HG02852 (cell line): ENCODE results near the gene ZBTB20.

Experiments used
- ATAC-seq: cut with Tn5 transposase; IDR thresholded peaks from one replicate; pipeline ENCODE4 v1.9.1; 2021; ENCODE audit warnings: mild to moderate bottlenecking, moderate library complexity; ENCODE audit not compliant: unreplicated experiment

Gene ZBTB20

DNA sequence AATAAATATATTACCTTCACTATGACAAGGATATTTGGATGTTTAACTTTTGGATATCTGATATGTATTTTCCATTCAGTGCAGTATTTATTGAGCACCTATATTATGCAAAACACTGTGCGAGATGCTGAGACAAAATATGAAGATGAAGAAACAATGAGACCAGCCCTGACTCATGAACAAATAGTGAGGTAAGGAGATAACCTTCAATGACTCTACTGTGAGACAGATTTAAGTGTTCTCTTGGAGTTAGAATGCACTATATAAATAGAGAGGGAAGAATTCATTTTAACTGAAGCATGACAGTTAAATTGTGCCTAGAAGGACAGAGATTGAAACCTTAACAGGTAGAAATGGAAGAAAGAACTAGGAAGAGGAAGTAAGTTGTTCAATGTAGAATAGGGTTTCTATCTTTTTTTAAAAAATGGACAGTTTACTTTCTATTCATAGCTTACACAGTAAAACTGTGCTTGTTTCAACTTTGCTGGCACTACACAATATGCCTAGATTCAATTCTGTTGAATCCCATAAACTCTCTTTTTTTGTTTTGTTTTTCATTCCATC is 124.2 kb downstream of the ZBTB20 start:
- peak; percentile 63 for ATAC-seq

DNA sequence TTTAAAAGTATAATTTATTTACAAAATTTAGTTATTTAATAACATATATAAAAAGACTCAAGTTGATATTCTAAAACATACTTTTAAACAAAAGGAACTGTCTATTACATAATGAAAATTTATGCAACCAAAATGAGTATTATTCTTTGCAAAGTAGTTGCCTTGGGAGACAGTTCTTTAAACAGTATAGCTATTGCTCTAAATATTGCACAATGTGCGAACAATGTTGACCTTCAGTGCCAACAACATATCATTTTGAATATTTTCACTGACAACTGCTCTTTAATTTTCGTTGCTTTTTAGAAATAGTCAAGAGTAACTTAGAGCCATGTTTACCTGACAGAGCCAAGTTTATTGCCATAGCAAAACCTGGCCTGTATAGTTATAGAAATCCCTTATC is 124.9 kb downstream of the ZBTB20 start:
- no peak for ATAC-seq

DNA sequence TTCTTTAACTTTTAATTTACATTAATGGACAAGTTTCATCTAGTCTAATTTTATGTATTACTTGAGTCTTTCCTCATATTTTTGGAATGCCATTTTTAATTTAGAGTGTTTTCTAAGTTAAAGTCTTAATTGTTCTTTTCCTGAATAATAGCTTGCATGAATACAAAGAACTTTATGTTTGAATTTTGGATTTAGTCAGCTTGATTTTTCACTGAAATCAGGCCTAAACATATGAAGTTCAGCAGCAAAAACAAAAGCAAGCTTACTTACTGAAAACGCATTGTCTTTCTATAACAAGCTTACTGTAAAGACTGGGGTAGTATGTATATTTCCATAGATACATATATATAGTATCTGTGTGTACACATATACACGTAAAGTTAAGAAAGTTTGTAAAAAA is 126.0 kb downstream of the ZBTB20 start:
- ATAC-seq, result no peak

DNA sequence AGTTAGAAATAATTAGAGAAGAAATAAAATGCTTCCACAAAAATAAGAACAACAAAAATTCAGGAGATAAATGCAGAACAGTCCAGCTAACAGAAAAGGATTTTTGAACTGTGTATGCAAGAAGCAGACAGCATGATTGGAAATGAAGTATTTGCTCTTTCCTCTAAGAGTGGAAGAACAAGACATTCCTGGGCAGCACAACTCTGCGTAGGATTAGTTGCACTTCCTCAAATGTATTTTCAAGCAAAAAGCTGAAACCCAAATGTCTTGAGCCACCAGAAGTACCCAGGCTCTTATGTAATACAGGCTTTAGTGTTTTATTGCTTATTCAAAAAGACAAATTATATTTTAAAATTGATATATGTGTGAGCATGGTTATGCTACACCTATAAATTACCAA is 127.2 kb downstream of the ZBTB20 start:
- peak; percentile 54 for ATAC-seq

DNA sequence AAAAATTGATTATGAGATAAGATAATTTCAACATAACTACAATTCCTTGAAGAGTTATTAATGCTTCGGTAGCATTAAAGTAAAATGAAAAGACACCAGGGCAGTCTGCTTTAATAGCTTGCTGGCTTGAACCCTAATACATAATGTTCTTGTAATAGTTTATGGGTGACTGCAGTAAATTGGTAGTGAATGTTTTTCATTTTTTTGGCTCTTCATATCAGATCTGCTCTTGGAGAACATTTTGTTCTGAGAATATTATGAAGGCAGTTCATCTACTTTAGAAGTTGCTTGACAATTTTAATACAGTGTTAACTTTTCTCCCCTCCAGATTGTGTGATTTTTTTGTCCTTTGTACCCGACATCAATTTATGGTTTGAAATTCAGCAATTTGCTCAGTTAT is 128.4 kb downstream of the ZBTB20 start:
- ATAC-seq, result no peak

DNA sequence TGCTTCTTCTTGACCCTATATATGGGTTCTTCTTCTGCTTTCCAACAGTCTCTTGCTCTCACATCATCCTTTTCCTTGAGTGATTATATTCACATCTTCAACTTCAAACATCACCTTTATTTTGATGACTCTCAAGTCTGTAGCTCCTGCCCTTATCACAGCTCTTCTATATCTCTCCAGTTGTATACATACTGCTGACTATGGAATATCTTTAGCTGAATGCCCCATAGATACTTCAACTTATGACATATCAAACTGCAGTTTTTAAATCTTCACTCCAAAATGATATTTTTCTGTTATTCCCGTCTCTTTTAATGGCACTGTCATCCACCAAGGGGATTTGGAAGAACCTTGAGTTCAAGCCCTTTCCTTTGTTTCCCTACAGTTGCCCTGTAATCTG is 139.1 kb downstream of the ZBTB20 start:
- no peak for ATAC-seq

DNA sequence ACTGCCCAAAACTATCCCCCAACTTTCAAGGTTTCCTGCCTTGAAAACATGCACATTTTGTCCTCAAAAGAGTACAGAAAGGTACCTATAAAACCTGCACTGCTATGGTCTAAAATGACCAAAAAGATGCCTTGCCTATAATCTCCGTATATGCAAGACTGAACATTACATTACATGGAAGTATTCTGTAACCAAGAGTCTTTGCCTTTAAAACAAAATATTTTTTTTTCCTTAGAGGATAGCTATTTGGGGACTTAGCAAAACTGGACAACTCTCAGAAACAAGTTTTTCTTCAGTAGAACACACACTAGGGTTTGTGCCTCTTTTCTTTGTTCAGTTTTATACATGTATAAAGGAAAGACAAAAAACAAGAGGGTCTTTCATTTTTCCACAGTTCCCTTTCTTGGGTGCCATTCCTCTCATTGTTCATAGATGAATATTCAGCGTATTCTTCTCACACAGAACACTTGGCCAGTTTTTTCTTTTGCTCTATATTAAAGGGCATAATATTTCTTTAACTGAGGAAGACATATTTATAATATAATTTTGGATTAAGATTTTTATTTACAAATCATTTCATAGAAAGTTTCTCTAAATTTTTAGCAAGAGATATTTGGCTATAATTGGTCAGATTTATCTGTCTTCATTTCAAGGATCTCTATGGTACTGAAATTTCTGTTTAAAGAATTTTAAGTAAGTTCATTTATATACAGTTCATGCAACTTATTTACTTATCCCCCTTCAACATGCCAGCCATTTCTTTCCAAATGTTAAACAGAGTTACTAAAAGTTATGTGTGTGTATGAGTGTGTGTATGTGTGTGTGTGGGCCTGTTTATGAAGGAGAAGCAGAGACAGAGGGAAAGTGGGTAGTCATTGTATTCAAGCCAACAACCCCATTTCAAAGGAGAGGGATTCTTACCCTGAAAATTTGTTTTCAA is 142.6 kb downstream of the ZBTB20 start:
- no peak for ATAC-seq

DNA sequence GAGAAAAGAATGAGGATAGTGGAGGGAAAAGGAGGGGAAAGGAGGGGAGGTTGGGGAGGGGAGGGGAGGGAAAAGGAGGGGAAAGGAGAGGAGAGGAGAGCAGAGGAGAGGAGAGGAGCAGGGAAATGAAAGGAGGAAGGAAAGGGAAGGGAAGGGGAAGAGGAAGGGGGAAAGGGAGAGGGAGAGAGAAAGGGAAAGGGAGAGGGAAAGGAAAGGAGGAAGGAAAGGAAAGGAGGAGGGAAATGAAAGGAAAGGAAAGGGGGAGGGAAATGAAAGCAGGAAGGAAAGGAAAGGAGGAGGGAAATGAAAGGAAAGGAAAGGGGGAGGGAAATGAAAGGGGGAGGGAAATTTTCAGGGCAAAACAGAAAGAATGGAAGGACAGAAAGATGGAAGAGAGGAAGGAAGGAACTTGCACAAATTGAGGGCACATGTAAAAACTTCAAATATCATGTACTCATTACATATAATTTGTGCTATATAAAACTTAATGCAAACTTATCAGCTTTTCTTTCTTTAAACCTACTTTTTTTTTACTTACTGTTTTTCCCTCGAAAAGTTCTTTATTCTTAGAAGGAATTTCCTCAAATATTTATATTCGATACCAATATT is 148.0 kb downstream of the ZBTB20 start:
- ATAC-seq, result no peak

DNA sequence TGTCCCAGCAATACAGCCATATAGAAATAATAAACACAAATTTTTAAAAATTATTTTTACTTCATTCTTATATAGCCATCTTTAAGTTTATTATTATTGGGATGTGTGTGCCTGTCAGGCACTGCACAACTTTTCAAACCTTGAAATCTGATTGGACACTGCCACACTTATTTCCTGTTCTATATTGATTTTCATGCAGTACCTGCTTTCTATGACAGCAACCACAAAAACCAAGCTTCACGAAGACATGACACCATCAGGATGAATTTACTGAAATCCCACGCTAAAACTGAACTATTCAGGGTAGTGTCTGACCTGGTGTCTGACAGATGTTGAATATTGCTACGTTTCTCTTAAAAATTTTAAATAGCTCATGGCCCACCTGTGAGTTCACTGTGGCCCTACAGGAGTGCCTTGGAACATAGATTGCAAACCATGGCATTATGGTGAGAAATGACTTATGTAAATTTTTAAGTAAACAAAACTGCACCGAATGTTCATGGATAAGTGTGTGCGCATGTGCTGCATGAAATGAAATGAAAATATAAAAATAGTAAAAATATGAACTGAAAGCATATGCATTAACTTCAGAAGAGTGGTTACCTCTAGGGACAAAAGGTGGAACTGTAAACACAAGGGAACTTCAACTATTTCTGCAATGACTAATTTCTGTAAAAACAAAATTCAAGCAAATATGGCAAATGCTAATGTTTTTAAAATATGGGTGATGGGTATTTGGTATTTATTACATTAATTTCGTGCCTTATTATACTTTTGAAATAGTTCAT is 152.3 kb downstream of the ZBTB20 start:
- no peak for ATAC-seq

DNA sequence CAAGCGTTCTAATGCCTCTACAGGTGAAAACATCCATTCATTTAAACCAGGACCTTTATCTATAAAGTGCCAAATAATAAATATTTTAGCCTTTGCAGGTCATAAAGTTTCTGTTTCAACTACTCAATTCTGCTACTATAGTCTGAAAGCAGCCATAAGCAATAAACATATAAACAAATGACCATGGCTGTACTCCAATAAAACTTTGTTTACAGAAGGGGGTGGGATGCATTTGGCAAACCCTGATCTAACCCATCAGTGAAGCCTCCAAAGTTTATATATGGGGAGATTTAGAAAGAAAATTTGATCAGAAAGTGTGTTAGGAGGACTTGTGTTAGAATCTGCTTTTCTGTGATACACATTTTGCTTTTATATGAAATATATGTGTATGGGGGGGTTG is 161.3 kb downstream of the ZBTB20 start:
- no peak for ATAC-seq

DNA sequence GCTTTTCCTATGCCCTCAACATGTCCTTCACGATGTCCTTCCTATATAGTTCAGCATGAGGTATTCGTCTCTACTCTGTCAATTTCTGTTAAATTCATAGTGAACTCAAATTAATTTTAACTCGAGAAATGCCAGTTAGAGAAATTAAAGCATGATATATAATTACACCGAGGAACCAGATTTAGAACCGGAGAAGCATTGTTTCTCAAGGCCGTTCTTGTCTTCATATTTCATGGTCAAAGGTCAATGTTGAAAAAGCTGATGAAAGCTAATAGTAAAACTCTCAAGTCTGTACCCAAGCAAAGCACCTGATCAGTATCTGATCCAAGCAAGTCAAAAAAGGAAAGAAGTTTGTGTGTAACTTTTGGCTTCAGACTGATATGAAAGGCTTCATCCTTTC is 163.8 kb downstream of the ZBTB20 start:
- no peak for ATAC-seq

DNA sequence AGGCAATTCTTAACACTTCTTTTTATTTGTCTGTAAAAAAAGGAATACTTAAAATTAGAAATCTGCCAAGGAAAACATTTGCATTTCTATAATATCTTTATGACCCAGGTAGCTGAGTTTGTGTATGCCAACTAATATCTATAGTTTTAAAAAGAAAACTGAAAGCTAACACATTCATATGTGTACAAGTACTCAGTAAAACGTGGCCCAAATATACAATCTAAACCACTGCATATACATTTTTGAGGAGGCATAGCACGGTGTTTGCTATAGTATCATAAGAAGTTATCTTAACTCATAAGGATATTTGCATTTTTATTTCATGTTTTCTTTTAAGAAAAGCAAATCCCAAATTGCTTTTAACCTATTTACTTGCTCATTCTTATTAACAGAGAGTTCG is 172.7 kb downstream of the ZBTB20 start:
- peak; percentile 97 for ATAC-seq

DNA sequence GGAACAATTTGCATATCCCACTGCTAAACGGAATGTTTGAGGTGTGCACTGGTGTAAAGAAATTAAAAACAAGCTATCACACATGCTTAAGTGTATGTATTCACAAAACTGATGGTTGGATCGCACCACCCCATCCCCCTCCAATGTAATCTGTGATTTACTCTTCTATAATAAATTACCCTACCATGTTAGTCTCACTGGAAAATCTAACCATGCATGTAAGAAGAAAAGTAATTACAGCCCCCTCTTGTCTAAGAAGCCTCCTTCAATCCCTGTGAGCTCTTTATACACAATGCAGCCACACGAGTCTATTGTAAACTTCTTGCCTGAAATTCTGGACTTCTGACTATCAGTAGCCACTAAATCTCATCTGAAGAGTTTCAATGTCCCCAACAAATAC is 173.6 kb downstream of the ZBTB20 start:
- no peak for ATAC-seq

DNA sequence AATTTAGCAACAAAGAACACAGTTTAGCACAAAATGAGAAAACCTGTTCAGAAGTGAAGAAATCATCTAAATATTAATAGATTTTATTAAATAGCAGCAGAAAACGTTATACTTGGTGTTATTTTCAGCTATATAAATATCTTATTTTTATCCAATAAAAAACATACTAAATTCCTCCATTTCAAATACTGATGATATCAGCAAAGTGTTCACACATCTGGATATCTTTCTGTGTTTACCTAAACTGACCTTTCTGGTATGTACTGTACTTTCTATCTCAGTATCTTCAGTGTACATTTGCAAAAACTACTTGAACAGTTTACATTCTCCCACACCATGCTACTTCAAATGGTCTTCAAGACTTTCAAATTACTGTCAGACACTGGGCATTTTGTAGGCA is 179.9 kb downstream of the ZBTB20 start:
- ATAC-seq, result no peak

DNA sequence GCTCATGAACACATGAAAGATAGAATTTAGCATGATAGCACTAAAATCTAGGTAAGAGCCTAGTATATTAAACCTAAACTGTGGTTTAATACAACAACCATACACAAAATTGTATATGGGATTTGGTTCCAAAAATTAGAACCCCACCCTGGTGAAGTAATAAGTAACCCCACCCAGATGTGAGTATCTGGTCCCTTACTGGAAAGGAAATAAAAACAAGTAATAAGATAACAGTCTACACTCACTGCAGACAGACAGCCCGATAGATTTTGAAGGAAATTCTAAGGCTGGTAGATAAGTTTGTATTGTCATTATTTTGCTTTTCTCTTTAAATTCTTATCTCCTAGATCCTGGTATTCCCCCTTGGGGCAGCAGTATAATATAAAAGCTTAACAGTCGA is 184.9 kb downstream of the ZBTB20 start:
- ATAC-seq, result no peak

DNA sequence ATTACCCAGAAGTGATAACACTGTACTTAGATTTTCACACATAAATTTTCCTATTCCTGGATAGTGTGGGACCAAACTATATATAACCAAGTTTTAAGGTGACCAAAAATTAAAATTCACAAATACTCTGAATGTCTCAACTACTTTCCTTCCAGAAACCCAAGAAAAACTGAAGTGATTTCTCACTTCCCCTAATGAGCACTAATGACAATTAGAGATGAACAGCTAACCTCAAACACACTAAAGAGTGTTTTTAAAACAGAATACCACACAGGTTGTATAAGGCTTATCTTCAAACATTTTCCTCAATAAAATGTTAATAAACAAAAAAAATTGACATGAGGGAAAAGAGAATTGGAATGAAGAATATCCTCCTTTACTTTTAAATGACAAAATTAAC is 188.2 kb downstream of the ZBTB20 start:
- peak; percentile 75 for ATAC-seq

DNA sequence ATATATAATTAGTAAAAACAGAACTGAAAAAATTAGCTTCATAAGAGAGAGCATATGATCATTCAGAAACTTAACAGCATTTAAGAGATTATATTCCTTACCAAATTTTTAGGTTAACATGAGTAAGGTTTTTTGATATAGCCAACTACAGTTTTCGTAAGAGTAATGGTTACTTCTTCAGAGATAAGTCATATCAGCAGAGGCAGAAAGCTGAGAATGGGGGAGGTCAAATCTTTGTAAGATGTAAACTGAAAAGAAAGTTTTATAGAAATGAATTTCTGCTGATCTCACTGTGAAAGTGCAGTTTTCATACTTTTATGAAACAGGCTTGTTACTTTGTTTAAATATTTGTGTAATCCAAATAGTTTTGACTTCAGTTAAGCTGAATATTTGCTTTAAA is 193.3 kb downstream of the ZBTB20 start:
- ATAC-seq, result no peak

DNA sequence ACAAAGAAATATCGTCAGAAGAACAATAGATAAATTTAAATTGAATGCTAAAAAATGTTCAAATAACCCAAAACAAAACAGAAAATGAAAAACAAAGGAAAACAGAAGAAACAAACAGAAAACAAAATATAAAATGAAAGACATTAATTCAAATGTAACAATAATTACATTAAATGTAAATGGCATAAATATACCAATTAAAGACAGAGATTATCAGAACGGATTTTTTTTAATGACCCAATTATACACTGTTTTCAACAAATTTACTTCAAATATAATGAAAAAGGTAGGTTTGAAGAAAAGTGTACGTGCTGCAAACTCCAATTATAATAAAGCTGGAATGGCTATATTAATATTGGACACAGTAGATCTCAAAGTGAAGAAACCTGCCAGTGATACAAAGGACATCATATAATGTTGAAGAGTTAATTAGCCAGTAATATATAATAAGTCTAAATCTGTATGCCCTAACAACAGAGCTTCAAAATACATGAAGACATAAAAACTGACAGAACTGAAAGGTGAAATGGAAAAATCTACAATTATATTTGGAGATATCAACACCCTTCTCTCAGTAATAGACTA is 193.8 kb downstream of the ZBTB20 start:
- ATAC-seq, result no peak

DNA sequence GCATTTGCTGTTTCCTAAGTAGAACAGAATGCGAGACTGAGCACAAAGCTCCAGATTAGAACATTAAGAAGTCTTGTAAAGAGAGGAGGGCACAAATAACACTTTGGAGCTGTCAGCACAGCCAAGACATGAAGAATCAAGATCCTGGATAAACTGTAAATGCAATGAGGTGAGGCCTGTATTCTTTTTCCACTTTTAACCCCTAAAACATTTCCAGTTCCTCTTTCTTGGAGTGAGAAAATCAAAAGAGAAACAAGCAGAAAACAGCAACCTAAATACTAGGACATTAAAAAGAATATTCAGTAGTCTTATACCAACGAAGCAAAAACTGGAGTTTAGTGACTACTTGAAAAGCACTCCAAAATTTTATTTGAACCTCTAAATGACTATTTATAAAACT is 204.3 kb downstream of the ZBTB20 start:
- ATAC-seq, result peak; percentile 56

DNA sequence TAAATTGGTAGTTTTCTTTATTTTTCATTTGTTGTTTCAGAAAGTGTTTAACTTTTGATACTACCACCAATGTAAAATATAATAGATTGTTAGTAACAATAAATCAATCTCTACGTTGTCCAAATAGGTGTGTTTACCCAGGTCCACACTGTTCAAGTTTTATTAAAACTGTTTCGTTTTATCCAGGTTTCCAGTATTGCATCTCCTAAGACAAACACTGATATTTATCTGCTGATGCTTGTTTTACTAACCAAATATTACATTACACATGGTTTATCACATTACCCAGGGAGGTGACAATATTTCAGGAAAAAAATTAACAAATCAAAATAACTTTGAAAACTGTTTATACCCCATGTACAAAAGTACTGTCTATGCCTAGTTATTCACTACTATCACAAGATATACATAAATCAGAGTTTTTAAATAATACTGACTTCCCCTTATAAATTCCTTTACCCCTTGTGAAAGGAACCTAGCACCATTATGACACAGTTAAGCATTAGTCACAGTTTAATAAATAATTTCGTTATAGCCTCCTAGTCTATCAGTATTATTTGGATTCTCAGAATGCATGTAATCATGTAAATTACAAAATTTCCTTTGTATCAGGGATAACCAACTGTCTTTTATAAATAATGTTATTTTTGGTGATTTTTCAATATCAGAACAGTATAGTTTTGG is 205.3 kb downstream of the ZBTB20 start:
- no peak for ATAC-seq
